Subcutaneous abdominal adipose tissue (tissue), 5 donors: ENCODE results near the gene GAB4.
"Not testable (repeated sequence)": the region's sequence is repeated elsewhere in the genome, so short reads cannot be mapped to it uniquely, and the experiment has no call there.

Source experiments
- H3K27ac ChIP-seq: one replicate; pipeline ENCODE4 v1.7.0; 2013; ENCODE audit warnings: low read depth, mild to moderate bottlenecking, inconsistent platforms, low read length, moderate library complexity
- H3K27me3 ChIP-seq, 5 donors: one replicate each; pipeline ENCODE4 v1.7.0; 2013; ENCODE audit warnings: low read length in 5 of 5, inconsistent platforms in 1 of 5; ENCODE audit not compliant: control insufficient read depth in 5 of 5, insufficient read depth in 4 of 5
- H3K36me3 ChIP-seq, 5 donors: one replicate each; pipeline ENCODE4 v1.7.0; 2013; ENCODE audit warnings: low read length in 5 of 5; ENCODE audit not compliant: control insufficient read depth in 5 of 5, insufficient read depth in 5 of 5
- H3K4me1 ChIP-seq, 5 donors: one replicate each; pipeline ENCODE4 v1.7.0; 2013; ENCODE audit warnings: low read length in 5 of 5, mild to moderate bottlenecking in 3 of 5, moderate library complexity in 1 of 5; ENCODE audit not compliant: control insufficient read depth in 5 of 5, insufficient read depth in 5 of 5
- H3K4me3 ChIP-seq, 5 donors: one replicate each; pipeline ENCODE4 v1.7.0; 2013; ENCODE audit warnings: low read length in 5 of 5, low read depth in 1 of 5
- H3K9ac ChIP-seq, 5 donors: one replicate each; pipeline ENCODE4 v1.7.0; 2013; ENCODE audit warnings: low read length in 5 of 5, mild to moderate bottlenecking in 4 of 5, moderate library complexity in 3 of 5
- H3K9me3 ChIP-seq, 5 donors: one replicate each; pipeline ENCODE4 v1.7.0; 2013; ENCODE audit warnings: low read length in 5 of 5; ENCODE audit not compliant: control insufficient read depth in 5 of 5
- donor health status: healthy.
- donor health status: healthy.
- donor health status: healthy.
- donor health status: healthy.
- donor health status: healthy.

GAB4 gene

DNA sequence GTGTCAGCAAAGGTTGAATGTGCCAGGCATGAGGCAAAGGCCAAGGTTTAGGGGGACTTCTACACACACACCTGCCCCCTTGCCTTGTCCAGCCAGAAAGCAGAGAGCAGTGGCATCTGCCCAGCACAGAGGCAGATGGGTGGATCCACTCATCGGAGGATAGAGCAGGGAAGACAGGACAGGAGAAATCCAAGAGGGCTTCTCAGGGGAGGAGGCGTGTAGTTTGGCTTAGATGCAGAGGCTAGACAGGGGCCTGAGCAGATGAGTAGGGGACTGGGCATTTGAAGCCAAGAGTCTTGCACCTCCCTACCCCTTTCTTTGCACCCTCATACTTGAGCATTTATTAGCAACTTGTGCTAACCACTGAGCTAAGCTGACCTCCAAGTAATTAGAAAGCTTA, 26.5 kb upstream of the GAB4 start:
- H3K27me3 ChIP-seq, H3K4me1 ChIP-seq, H3K9ac ChIP-seq, H3K27ac ChIP-seq, H3K4me3 ChIP-seq, H3K9me3 ChIP-seq, H3K36me3 ChIP-seq: not testable (repeated sequence)

DNA sequence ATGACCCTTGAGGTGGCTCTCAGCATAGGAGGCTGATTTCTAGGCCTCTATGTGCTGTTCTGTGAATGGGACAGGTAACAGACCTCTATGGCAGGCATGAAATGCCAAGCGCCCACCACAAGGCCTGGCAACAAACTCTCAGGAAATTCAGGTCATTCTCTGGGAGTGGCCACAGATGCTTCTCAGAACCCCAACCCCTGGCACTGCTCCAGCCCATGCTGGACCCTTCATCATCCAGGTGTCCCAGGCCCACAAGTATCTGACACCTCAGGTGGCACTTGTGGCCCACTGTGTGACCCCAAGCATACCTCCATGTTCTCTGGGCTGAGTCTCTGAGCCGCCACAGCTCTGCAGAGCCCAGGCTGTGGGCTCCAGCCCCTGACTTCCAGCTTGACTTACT, 24.3 kb upstream of the GAB4 start:
- not testable (repeated sequence) for H3K27ac ChIP-seq, H3K4me3 ChIP-seq, H3K4me1 ChIP-seq, H3K9me3 ChIP-seq, H3K27me3 ChIP-seq, H3K9ac ChIP-seq, H3K36me3 ChIP-seq

DNA sequence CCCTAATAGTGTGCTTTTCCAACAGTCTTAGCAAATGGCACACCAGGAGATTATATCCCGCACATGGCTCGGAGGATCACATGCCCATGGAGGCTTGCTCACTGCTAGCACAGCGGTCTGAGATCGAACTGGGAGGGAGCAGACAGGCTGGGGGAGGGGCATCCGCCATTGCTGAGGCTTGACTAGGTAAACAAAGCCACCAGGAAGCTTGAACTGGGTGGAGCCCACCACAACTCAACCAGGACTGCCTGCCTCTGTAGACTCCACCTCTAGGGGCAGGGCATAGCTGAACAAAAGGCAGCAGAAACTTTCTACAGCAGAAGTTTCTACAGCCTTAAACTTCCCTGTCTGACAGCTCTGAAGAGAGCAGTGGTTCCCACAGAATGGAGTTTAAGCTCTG, 16.4 kb upstream of the GAB4 start:
- not testable (repeated sequence) for H3K9ac ChIP-seq, H3K27me3 ChIP-seq, H3K4me3 ChIP-seq, H3K36me3 ChIP-seq, H3K27ac ChIP-seq, H3K9me3 ChIP-seq, H3K4me1 ChIP-seq

DNA sequence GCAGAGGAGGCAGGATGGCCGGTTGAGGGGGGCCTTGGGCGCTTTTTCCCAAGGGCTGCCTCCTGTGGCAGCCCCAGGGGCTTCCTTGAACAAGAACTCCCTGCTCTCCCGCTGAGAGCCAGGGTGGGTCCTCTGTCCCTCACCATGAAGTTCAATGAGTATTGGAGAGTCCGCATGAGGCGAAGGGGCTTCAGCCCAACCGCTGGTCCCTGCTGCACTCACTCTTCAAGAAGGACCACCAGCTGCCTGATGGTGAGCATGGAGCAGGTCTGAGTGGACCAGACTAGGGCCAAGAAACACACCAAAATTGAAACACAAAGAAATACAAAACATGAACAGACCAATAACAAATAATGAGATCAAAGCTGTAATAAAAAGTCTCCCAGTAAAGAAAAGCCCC, 7.5 kb upstream of the GAB4 start:
- not testable (repeated sequence) for H3K9me3 ChIP-seq, H3K27ac ChIP-seq, H3K27me3 ChIP-seq, H3K9ac ChIP-seq, H3K4me3 ChIP-seq, H3K4me1 ChIP-seq, H3K36me3 ChIP-seq

DNA sequence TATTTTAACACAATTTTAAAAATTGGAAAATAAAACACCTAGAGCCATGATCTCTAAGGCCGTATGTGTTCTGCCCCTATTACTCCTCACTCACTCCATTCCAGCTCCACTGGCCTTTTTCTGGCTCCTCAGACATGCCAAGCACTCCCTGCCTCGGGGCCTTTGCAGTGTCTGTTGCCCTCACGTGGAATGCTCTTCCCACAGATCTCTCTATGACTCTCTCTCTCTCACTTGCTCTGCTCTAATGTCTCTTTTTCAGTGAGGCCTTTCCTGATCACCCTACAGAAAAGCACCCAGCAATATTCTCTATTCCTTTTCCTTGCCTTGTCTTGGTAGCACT, 6.0 kb upstream of the GAB4 start:
- H3K27ac ChIP-seq, H3K4me1 ChIP-seq, H3K36me3 ChIP-seq, H3K9ac ChIP-seq, H3K9me3 ChIP-seq, H3K4me3 ChIP-seq: not testable (repeated sequence)
- H3K27me3 ChIP-seq, result peaks cover 0 to 10% (median 3%) of the 10 kb centered on the region in 5 donors

DNA sequence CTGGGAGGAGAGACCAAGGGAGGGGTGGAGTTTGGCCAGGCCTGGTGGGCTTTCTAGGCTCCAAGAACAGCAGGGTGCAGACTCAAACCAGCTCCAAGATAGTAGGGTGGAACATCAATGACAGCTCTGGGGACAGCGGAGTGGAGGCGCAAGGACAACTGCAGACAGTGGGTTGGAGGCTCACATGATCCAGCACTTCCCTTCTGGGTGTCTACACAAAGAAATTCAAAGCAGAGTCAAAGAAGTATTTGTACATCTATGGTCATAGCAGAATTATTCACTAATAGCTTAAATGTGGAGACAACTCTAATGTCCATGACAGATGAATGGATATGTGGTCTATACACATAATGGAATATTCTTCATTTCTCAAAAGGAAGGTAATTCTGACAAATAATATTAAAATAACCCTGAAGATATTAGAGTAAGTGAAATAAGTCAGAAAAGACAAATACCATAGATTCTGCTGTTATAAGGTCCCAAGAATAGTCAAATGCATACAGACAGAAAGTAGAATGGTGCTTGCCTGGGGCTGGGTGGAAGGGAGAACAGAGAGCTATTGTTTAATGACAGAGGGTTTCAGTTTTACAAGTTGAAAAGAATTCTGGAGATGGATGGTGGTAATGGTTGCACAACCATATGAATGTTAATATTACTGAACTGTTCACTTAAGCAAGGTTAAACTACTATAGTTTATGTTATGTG, 5.5 kb upstream of the GAB4 start:
- no peak overlapping the region for H3K27ac ChIP-seq
- H3K4me1 ChIP-seq, result no peaks in the 10 kb centered on the region
- H3K4me3 ChIP-seq, result no peak overlapping the region
- no peaks in the 10 kb centered on the region for H3K36me3 ChIP-seq
- peaks cover 0 to 10% (median 3%) of the 10 kb centered on the region in 5 donors for H3K27me3 ChIP-seq
- no peaks in the 10 kb centered on the region for H3K9me3 ChIP-seq
- H3K9ac ChIP-seq, result no peak overlapping the region

DNA sequence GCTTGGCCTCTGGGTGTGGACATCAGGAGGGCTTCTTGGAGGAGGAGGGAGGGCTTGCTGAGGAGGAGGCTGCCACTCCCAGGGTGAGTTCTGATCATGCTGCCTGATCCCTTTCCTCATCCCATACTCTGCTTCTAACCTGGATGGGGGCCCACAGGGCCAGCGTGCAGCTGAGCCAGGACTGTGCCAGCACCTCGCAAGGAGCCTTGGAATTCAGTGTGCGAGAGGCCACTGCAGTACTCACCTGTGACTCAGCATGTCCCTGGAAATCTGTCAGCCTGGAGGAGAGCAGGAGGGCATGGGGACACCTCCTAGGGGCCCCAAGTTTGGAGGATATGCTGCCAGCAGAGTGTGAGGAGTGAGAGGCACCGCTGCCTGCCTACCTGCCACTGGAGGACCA, 4.2 kb upstream of the GAB4 start:
- Histone ChIP-seq H3K27ac (no peak overlapping the region), H3K27me3 (peaks cover 2 to 17% (median 12%) of the 10 kb centered on the region in 5 donors), H3K4me3 (no peak overlapping the region), H3K36me3 (no peaks in the 10 kb centered on the region), H3K9ac (no peak overlapping the region), H3K4me1 (no peaks in the 10 kb centered on the region), H3K9me3 (no peaks in the 10 kb centered on the region)

DNA sequence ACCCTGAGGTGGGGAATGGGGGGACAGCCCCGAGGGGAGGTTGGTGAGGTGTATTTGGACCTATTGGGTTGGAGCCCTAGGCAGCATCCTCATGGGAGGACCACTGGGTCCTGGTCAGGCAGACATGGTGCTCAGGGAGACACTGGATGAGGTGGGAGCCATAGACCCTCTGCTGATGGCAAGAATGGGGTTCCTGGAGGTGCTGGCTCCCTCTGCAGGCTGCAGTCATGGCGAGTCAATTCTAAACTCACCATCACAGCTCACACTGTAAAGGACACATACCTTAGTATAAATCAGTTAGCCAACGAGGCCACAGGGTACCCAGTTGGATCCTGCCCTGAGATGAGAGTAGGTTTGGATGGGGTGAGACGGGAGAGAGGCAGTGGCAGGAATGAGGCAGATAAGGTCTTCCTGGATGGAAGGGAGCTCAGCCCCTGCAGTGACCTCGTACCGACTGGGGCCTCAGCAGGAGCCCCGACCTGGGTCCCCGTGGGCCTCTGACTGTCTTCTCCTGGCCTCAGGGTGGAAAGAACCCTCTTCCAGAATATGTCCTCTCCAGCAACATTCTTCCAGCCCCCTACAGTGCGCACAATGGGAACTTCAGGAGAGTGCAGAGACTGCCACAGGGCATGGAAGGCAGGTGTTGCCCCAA, 1.7 kb upstream of the GAB4 start:
- Histone ChIP-seq H3K27ac (no peak overlapping the region), H3K4me1 (no peaks in the 10 kb centered on the region), H3K4me3 (no peak overlapping the region), H3K9ac (no peak overlapping the region), H3K27me3 (peaks cover 3 to 21% (median 13%) of the 10 kb centered on the region in 5 donors), H3K36me3 (no peaks in the 10 kb centered on the region), H3K9me3 (peaks cover 0 to 7% (median 0%) of the 10 kb centered on the region in 5 donors)

DNA sequence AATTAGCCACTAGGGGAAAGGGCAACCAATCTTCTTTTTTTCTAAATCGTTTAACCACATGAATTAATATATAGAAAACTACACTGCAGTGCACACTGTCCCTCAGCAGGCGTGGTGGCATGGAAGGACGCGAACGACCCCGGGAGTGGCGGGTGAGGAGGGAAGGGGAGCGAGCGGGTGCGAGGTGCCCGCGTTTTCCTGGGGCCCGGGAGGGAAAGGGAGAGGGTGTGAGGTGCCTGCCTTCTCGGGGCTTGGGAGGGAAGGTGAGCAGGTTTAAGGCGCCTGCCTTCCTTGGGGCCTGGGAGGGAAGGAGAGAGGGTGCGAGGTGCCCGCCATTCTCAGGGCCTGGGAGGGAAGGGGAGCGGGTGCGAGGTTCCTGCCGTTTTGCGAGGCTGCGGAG, 765 bp downstream of the GAB4 start:
- Histone ChIP-seq H3K27me3 (peaks cover 3 to 18% (median 11%) of the 10 kb centered on the region in 5 donors), H3K4me1 (no peaks in the 10 kb centered on the region), H3K36me3 (no peaks in the 10 kb centered on the region), H3K4me3 (no peak overlapping the region), H3K9ac (no peak overlapping the region), H3K27ac (no peak overlapping the region), H3K9me3 (peaks cover 0 to 7% (median 0%) of the 10 kb centered on the region in 5 donors)

DNA sequence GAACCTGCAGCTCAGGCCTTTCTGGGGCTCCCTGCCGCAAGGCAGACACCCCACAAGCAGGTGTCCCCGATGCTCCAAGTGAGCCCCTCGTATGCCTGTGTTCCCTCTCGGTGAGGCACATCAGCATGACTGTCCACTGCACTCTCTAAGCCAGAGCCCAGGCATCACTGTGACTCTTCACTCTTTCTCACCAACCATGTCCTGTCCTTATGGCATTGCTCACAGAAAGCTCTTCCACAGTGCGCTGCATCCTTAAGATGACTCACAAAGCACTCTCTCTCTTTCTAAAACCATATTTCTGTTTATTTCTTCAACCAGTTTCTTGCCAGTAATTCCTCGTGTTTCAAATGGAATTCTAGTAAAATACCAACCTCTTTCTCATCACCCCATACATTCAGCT, 18.1 kb downstream of the GAB4 start:
- Histone ChIP-seq H3K36me3 (no peaks in the 10 kb centered on the region), H3K4me1 (no peaks in the 10 kb centered on the region), H3K27me3 (peaks cover 0 to 8% (median 0%) of the 10 kb centered on the region in 5 donors), H3K27ac (no peak overlapping the region), H3K9ac (no peak overlapping the region), H3K9me3 (peaks cover 0 to 8% (median 0%) of the 10 kb centered on the region in 5 donors), H3K4me3 (no peak overlapping the region)
